Gastroesophageal sphincter (tissue), 4 donors: ENCODE data around the gene CD7. TPM values are rescaled to one million over a fixed set of nuclear protein-coding genes. Genes with fewer than 3 reads are reported as not detected.

ENCODE experiments used
- ATAC-seq: fragments of 150-250 bp; one replicate; pipeline ENCODE4 v1.9.1; 2016; ENCODE audit warnings: mild to moderate bottlenecking, moderate library complexity
- H3K27ac ChIP-seq, 4 donors: fragments of 200-600 bp; sonication (generic) in 3 of 4; 1 replicate in 3 of 4; 2 replicates in 1 of 4; pipeline ENCODE4 v1.5.1; 2016 to 2019
- H3K27me3 ChIP-seq: fragments of 200-600 bp; sonication (generic); one replicate; pipeline ENCODE4 v1.5.1; 2019
- H3K36me3 ChIP-seq, 2 donors: fragments of 200-600 bp; sonication (generic); one replicate each; pipeline ENCODE4 v1.5.1; 2019; ENCODE audit warnings: control low read depth in 1 of 2
- H3K4me1 ChIP-seq, 3 donors: fragments of 200-600 bp; sonication (generic); 1 replicate in 2 of 3; 2 replicates in 1 of 3; pipeline ENCODE4 v1.5.1; 2016 to 2019; ENCODE audit warnings: control low read depth in 2 of 3
- H3K4me3 ChIP-seq, 2 donors: fragments of 200-600 bp; sonication (generic); one replicate each; pipeline ENCODE4 v1.5.1; 2019; ENCODE audit warnings: mild to moderate bottlenecking in 1 of 2, moderate library complexity in 1 of 2
- H3K9me3 ChIP-seq, 3 donors: fragments of 200-600 bp; sonication (generic); one replicate each; pipeline ENCODE4 v1.5.1; 2017 to 2019; ENCODE audit warnings: control low read depth in 2 of 3
- CTCF ChIP-seq, 4 experiments: fragments of 200-600 bp in 2 of 4; fragments of 450-650 bp in 2 of 4; sonication (generic) in 1 of 4; IDR thresholded peaks; one replicate each; pipeline ENCODE4 v1.5.1; 2017 to 2019; ENCODE audit warnings: antibody characterized with exemption in 4 of 4, mild to moderate bottlenecking in 2 of 4, moderate library complexity in 2 of 4
- EP300 ChIP-seq: sonication (generic); formaldehyde crosslinking; IDR thresholded peaks from one replicate; pipeline ENCODE4 v1.6.1; 2017; ENCODE audit warnings: antibody characterized with exemption, mild to moderate bottlenecking
- POLR2A ChIP-seq, 2 donors: fragments of 450-650 bp; IDR thresholded peaks; one replicate each; pipeline ENCODE4 v1.6.1; 2017; ENCODE audit warnings: antibody characterized with exemption in 2 of 2, mild to moderate bottlenecking in 2 of 2, moderate library complexity in 1 of 2
- POLR2AphosphoS5 ChIP-seq: sonication (generic); formaldehyde crosslinking; IDR thresholded peaks from one replicate; pipeline ENCODE4 v1.6.1; 2017; ENCODE audit warnings: antibody characterized with exemption
- WGBS, 2 donors: methylation state at CpG; one replicate each; pipeline ENCODE4 v1.1.5; 2018; ENCODE audit warnings: low coverage in 1 of 2; 5-methylcytosine and 5-hydroxymethylcytosine counted together
- total RNA-seq, 4 donors: library from RNA; depleted of rRNA; stranded (reverse); fragments of >200 nt; gene quantifications; one replicate each; pipeline ENCODE4 v1.1.0, GENCODE V29; 2016

The CD7 gene
- total RNA-seq, 4 donors from 2014 or later: 0.58 to 1.7 (median 0.94) TPM; not detected in 1

GRCh38 chr17:82327289-82327688 lies 9.9 kb upstream of the CD7 start:
- peaks cover 5% of the 10 kb centered on the region for H3K27me3 ChIP-seq
- TF ChIP-seq CTCF (IDR thresholded peaks at IDR 0.05): no peak
- TF ChIP-seq EP300: no peak

GRCh38 chr17:82325286-82326180 lies 8.1 kb upstream of the CD7 start:
- no peak for ATAC-seq
- H3K36me3 ChIP-seq: peaks cover 0 to 7% of the 10 kb centered on the region in 2 donors
- TF ChIP-seq EP300: no peak
- no peak for TF ChIP-seq POLR2AphosphoS5
- no peak for TF ChIP-seq CTCF (IDR thresholded peaks at IDR 0.05)
- no peak for TF ChIP-seq POLR2A (IDR thresholded peaks at IDR 0.05)
- peaks cover 23% of the 10 kb centered on the region for H3K27me3 ChIP-seq
- peaks cover 0 to 22% (median 8%) of the 10 kb centered on the region in 3 donors for H3K4me1 ChIP-seq
- WGBS, 2 donors: 60 to 83% methylated on average over 2 of the region's 30 CpGs
- no peaks in the 10 kb centered on the region for H3K9me3 ChIP-seq
- H3K27ac ChIP-seq: no peak overlapping the region
- no peak overlapping the region for H3K4me3 ChIP-seq

More at GRCh38 chr17:82327289-82327688, 9.9 kb upstream of the CD7 start:
- Histone ChIP-seq H3K36me3 (peaks cover 0 to 7% of the 10 kb centered on the region in 2 donors), H3K4me3 (no peak overlapping the region), H3K27ac (no peak overlapping the region), H3K9me3 (no peaks in the 10 kb centered on the region), H3K4me1 (peaks cover 0 to 19% (median 10%) of the 10 kb centered on the region in 3 donors)
- ATAC-seq: no peak
- 56 to 58% methylated on average over 2 to 6 of the region's 15 CpGs for WGBS, 2 donors

GRCh38 chr17:82324566-82325285 lies 7.3 kb upstream of the CD7 start:
- no peak overlapping the region for H3K27ac ChIP-seq
- TF ChIP-seq POLR2A (IDR thresholded peaks at IDR 0.05) (no peak), EP300 (no peak), CTCF (IDR thresholded peaks at IDR 0.05) (no peak), POLR2AphosphoS5 (no peak)
- 37% methylated on average over 7 of the region's 25 CpGs; no CpG with 5 or more reads in 1 of the 2 donors for WGBS, 2 donors
- no peak for ATAC-seq
- H3K36me3 ChIP-seq: peaks cover 0 to 7% of the 10 kb centered on the region in 2 donors
- no peak overlapping the region for H3K4me3 ChIP-seq
- H3K9me3 ChIP-seq: no peaks in the 10 kb centered on the region
- peaks cover 21% of the 10 kb centered on the region for H3K27me3 ChIP-seq
- H3K4me1 ChIP-seq: peaks cover 0 to 14% (median 3%) of the 10 kb centered on the region in 3 donors

GRCh38 chr17:82323514-82324234 lies 6.3 kb upstream of the CD7 start:
- peaks cover 0 to 7% of the 10 kb centered on the region in 2 donors for H3K36me3 ChIP-seq
- no peak overlapping the region for H3K4me3 ChIP-seq
- H3K27ac ChIP-seq: no peak overlapping the region
- H3K4me1 ChIP-seq: peaks cover 0 to 12% (median 3%) of the 10 kb centered on the region in 3 donors
- TF ChIP-seq CTCF (IDR thresholded peaks at IDR 0.05) (no peak), POLR2A (IDR thresholded peaks at IDR 0.05) (no peak), EP300 (no peak), POLR2AphosphoS5 (no peak)
- no peak for ATAC-seq
- WGBS, 2 donors: 46 to 54% methylated on average over 4 to 12 of the region's 21 CpGs
- H3K9me3 ChIP-seq: no peaks in the 10 kb centered on the region
- H3K27me3 ChIP-seq: peaks cover 21% of the 10 kb centered on the region
